Hepatocyte (in vitro differentiated cells): ENCODE results near the gene HOXD9.

Experiments used
- CTCF ChIP-seq: fragments of 200-600 bp; sonication (generic); IDR thresholded peaks from 2 replicates; pipeline ENCODE4 v1.5.1; 2016; ENCODE audit warnings: antibody characterized with exemption, mild to moderate bottlenecking; ENCODE audit not compliant: poor library complexity
- EZH2 ChIP-seq: fragments of 200-600 bp; sonication (generic); IDR thresholded peaks from 2 replicates; pipeline ENCODE4 v1.6.1; 2016; ENCODE audit warnings: antibody characterized with exemption, mild to moderate bottlenecking, borderline replicate concordance
- EZH2phosphoT487 ChIP-seq: fragments of 200-600 bp; sonication (generic); IDR thresholded peaks from one replicate; pipeline ENCODE4 v1.6.1; 2018; ENCODE audit warnings: antibody characterized with exemption, mild to moderate bottlenecking, low read depth, moderate library complexity; ENCODE audit not compliant: unreplicated experiment, severe bottlenecking

GRCh38 chr2:176149481-176149938 lies 27.0 kb downstream of the HOXD9 start:
- TF ChIP-seq CTCF: no peak
- TF ChIP-seq EZH2phosphoT487: peak; percentile 81
- peak; percentile 69 for TF ChIP-seq EZH2
